ENCODE data around the gene RBL2. TPM values are rescaled to one million over a fixed set of nuclear protein-coding genes. Genes with fewer than 3 reads are reported as not detected.

Gene RBL2
- polyA plus RNA-seq, 1 donor (not counting 4 experiments of a cell fraction or from before 2014, with no cell fraction given) = 44.6 TPM

DNA sequence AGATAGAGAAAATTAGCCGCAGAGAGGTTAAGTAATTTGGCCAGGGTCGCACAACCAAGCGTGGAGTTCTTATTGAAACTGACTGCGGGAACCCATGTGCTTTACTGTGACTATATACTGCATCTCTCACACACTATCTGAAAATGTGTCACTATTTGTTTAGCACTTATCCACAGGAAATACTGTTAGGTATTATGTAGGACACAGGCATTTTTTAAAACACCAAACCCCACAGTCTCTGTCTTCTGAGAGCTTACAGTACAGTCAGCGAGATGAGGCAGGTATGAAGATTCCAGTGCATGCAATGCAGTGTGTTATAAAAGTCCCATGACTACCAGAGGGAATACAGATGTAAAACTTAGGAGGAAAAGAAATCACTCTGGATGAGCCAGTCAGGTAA, 11.3 kb downstream of the RBL2 start:
- dilution Hi-C loops (cut with MboI; ENCODE audit: extremely low pct_ligation_motif_present, low sequenced_read_pairs) = no loop called here
- Histone ChIP-seq H3K79me2 (ENCODE audit: control insufficient read depth, insufficient read depth, low read length) (no peaks in the 10 kb centered on the region), H3K4me2 (ENCODE audit: control insufficient read depth, extremely low read depth, insufficient read depth, low read depth, low read length) (no peak overlapping the region), H2AFZ (ENCODE audit: control insufficient read depth, low read length) (no peak overlapping the region), H3K36me3 (ENCODE audit: control insufficient read depth in 2 of 2, extremely low read depth in 1 of 2, insufficient read depth in 2 of 2, low read length in 2 of 2) (peaks cover 0 to 1% of the 10 kb centered on the region in 2 experiments), H3K9ac (ENCODE audit: control insufficient read depth, extremely low read depth, insufficient read depth, low read length) (no peak overlapping the region), H3K27ac (ENCODE audit: control insufficient read depth, insufficient read depth, low read length) (no peak overlapping the region), H3K9me1 (ENCODE audit: control insufficient read depth, extremely low read depth, insufficient read depth, low read length) (no peaks in the 10 kb centered on the region), H3K4me3 (ENCODE audit: control insufficient read depth in 2 of 3, extremely low read depth in 1 of 3, insufficient read depth in 2 of 3, low read depth in 1 of 3, low read length in 3 of 3) (no peak overlapping the region), H3K4me1 (ENCODE audit: control insufficient read depth, extremely low read depth, insufficient read depth, low read length) (no peaks in the 10 kb centered on the region), H4K20me1 (ENCODE audit: control insufficient read depth, extremely low read depth, insufficient read depth, low read length) (no peaks in the 10 kb centered on the region), H3K9me3 (ENCODE audit: control insufficient read depth, low read depth, low read length) (no peaks in the 10 kb centered on the region), H3K27me3 (ENCODE audit: control insufficient read depth, extremely low read depth, insufficient read depth, low read length) (no peaks in the 10 kb centered on the region)
- DNase-seq (ENCODE audit: low read depth, low spot score) (no peak), FAIRE-seq (no peak)
- no peak for TF ChIP-seq EZH2 (IDR thresholded peaks at IDR 0.05; ENCODE audit: low read length)
- TF ChIP-seq, protein P1, sequence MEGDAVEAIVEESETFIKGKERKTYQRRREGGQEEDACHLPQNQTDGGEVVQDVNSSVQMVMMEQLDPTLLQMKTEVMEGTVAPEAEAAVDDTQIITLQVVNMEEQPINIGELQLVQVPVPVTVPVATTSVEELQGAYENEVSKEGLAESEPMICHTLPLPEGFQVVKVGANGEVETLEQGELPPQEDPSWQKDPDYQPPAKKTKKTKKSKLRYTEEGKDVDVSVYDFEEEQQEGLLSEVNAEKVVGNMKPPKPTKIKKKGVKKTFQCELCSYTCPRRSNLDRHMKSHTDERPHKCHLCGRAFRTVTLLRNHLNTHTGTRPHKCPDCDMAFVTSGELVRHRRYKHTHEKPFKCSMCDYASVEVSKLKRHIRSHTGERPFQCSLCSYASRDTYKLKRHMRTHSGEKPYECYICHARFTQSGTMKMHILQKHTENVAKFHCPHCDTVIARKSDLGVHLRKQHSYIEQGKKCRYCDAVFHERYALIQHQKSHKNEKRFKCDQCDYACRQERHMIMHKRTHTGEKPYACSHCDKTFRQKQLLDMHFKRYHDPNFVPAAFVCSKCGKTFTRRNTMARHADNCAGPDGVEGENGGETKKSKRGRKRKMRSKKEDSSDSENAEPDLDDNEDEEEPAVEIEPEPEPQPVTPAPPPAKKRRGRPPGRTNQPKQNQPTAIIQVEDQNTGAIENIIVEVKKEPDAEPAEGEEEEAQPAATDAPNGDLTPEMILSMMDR (optimal IDR thresholded peaks at IDR 0.05 in 1 of 3, IDR thresholded peaks at IDR 0.05 in 1 of 3, conservative IDR thresholded peaks at IDR 0.05 in 1 of 3; ENCODE audit: extremely low read depth in 1 of 3, insufficient read depth in 2 of 3, low read length in 3 of 3) = no peak

DNA sequence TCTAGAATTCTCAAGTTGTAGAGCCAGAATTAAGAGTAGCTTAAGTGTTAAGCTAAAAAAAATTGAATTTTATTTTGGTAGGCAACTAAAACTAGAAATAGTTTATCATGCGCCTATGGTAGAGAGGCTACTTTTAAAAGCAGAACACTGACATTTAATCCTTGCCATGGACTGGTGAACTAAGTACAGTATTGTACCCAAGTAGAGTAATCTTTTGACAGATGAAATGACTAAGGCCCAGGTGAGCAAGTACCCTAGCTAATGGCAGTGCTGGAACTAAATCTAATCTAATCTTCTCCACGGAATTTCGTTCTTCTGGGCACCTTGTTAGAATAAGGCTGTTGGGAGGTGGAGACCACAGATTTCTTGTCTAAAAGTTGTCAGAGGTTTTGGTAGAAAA, 11.8 kb downstream of the RBL2 start:
- Histone ChIP-seq H3K9me1 (ENCODE audit: control insufficient read depth, extremely low read depth, insufficient read depth, low read length) (no peaks in the 10 kb centered on the region), H3K36me3 (ENCODE audit: control insufficient read depth in 2 of 2, extremely low read depth in 1 of 2, insufficient read depth in 2 of 2, low read length in 2 of 2) (peaks cover 0 to under 1% of the 10 kb centered on the region in 2 experiments), H3K27ac (ENCODE audit: control insufficient read depth, insufficient read depth, low read length) (no peak overlapping the region), H3K4me3 (ENCODE audit: control insufficient read depth in 2 of 3, extremely low read depth in 1 of 3, insufficient read depth in 2 of 3, low read depth in 1 of 3, low read length in 3 of 3) (no peak overlapping the region), H4K20me1 (ENCODE audit: control insufficient read depth, extremely low read depth, insufficient read depth, low read length) (no peaks in the 10 kb centered on the region), H2AFZ (ENCODE audit: control insufficient read depth, low read length) (no peak overlapping the region), H3K9ac (ENCODE audit: control insufficient read depth, extremely low read depth, insufficient read depth, low read length) (no peak overlapping the region), H3K4me1 (ENCODE audit: control insufficient read depth, extremely low read depth, insufficient read depth, low read length) (no peaks in the 10 kb centered on the region), H3K79me2 (ENCODE audit: control insufficient read depth, insufficient read depth, low read length) (no peaks in the 10 kb centered on the region), H3K9me3 (ENCODE audit: control insufficient read depth, low read depth, low read length) (no peaks in the 10 kb centered on the region), H3K4me2 (ENCODE audit: control insufficient read depth, extremely low read depth, insufficient read depth, low read depth, low read length) (no peak overlapping the region), H3K27me3 (ENCODE audit: control insufficient read depth, extremely low read depth, insufficient read depth, low read length) (no peaks in the 10 kb centered on the region)
- FAIRE-seq = no peak
- TF ChIP-seq, protein P1 (optimal IDR thresholded peaks at IDR 0.05 in 1 of 3, IDR thresholded peaks at IDR 0.05 in 1 of 3, conservative IDR thresholded peaks at IDR 0.05 in 1 of 3; ENCODE audit: extremely low read depth in 1 of 3, insufficient read depth in 2 of 3, low read length in 3 of 3) = no peak
- no peak for TF ChIP-seq EZH2 (IDR thresholded peaks at IDR 0.05; ENCODE audit: low read length)
- DNase-seq (ENCODE audit: low read depth, low spot score) = no peak
- dilution Hi-C loops (cut with MboI; ENCODE audit: extremely low pct_ligation_motif_present, low sequenced_read_pairs) = no loop called here
